Smooth muscle cell (in vitro differentiated cells): Measurements from ENCODE around the gene NDST3. TPM values are rescaled to one million over a fixed set of nuclear protein-coding genes. Genes with fewer than 3 reads are reported as not detected.
A peak's percentile ranks its signal among the peaks of the same experiment; 100 is the strongest.
"Not testable (repeated sequence)": the region's sequence is repeated elsewhere in the genome, so short reads cannot be mapped to it uniquely, and the experiment has no call there.

Source experiments
- DNase-seq: peaks from one replicate; lab custom pipeline; 2025; ENCODE audit not compliant: unreplicated experiment; lab: John Stamatoyannopoulos, UW
- H2AFZ ChIP-seq: fragments of 200-600 bp; sonication (generic); 2 replicates; pipeline ENCODE4 v1.6.0; 2016; ENCODE audit warnings: antibody characterized with exemption, low read depth, mild to moderate bottlenecking
- H3F3A ChIP-seq: fragments of 200-600 bp; sonication (generic); 2 replicates; pipeline ENCODE4 v1.6.0; 2017; ENCODE audit warnings: antibody characterized with exemption, low read depth
- H3K27ac ChIP-seq: fragments of 200-600 bp; sonication (generic); 2 replicates; pipeline ENCODE4 v1.5.1; 2016; ENCODE audit warnings: low read depth, mild to moderate bottlenecking
- H3K27me3 ChIP-seq: fragments of 200-600 bp; sonication (generic); 2 replicates; pipeline ENCODE4 v1.6.1; 2016; ENCODE audit warnings: low read depth, mild to moderate bottlenecking
- H3K36me3 ChIP-seq: fragments of 200-600 bp; sonication (generic); 2 replicates; pipeline ENCODE4 v1.5.1; 2016; ENCODE audit warnings: low read depth
- H3K4me1 ChIP-seq: fragments of 200-600 bp; sonication (generic); 2 replicates; pipeline ENCODE4 v1.5.1; 2016; ENCODE audit warnings: low read depth
- H3K4me2 ChIP-seq: fragments of 200-600 bp; sonication (generic); 2 replicates; pipeline ENCODE4 v1.6.0; 2016; ENCODE audit warnings: mild to moderate bottlenecking
- H3K4me3 ChIP-seq: fragments of 200-600 bp; sonication (generic); 2 replicates; pipeline ENCODE4 v1.5.1; 2016; ENCODE audit warnings: mild to moderate bottlenecking
- H3K79me2 ChIP-seq: fragments of 200-600 bp; sonication (generic); 2 replicates; pipeline ENCODE4 v1.6.0; 2016; ENCODE audit warnings: low read depth, mild to moderate bottlenecking
- H3K9ac ChIP-seq: fragments of 200-600 bp; sonication (generic); 2 replicates; pipeline ENCODE4 v1.6.0; 2016; ENCODE audit warnings: low read depth
- H3K9me3 ChIP-seq: fragments of 200-600 bp; sonication (generic); replicated peaks from 2 replicates; pipeline ENCODE4 v1.5.1; 2016; ENCODE audit warnings: low read depth
- H4K20me1 ChIP-seq: fragments of 200-600 bp; sonication (generic); 2 replicates; pipeline ENCODE4 v1.6.0; 2016; ENCODE audit warnings: low read depth
- WGBS: methylation state at CpG from one replicate; pipeline ENCODE4 v1.1.7; 2016; ENCODE audit warnings: low lambda C conversion rate; 5-methylcytosine and 5-hydroxymethylcytosine counted together
- polyA plus RNA-seq: library from polyadenylated mRNA; unstranded; fragments of >200 nt; fragmentation: Nextera tagmentation; extraction: Ambion mirVana; gene quantifications from 2 replicates; pipeline ENCODE4 v1.2.1, GENCODE V29; 2016
- total RNA-seq: library from RNA; depleted of rRNA; stranded (reverse); fragments of >200 nt; gene quantifications from 2 replicates; pipeline ENCODE4 v1.2.3, GENCODE V29; 2014
- TF ChIP-seq, protein P1 (sequence below): fragments of 200-600 bp; sonication (generic); IDR thresholded peaks from 2 replicates; pipeline ENCODE4 v1.5.1; 2017; ENCODE audit warnings: borderline replicate concordance, mild to moderate bottlenecking, antibody characterized with exemption; ENCODE audit not compliant: insufficient read depth, poor library complexity, severe bottlenecking

The NDST3 gene
- total and polyA plus RNA-seq, 2 experiments from 2014 or later: 0.13 TPM; not detected in 1

DNA sequence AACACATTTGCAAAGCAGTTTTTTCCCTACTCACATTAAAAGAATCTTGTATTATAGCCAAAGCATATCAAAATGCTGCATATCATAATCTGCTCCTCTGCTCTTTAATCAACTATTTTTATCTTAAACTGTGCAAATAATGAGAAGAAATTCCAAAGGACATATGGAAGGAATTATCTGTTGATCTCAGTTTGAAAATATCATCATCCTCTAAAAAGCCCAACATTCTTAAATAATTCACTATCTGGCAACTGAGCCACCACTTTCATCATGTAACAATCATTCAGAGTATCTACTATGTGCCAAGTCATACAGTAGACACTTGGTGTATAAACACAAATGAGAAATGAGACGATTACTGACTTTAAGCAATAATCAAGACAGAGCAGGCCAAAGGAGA is 255.5 kb downstream of the NDST3 start:
- Histone ChIP-seq H2AFZ (no peak overlapping the region), H3F3A (no peaks in the 10 kb centered on the region), H3K9me3 (no peaks in the 10 kb centered on the region), H3K36me3 (no peaks in the 10 kb centered on the region), H3K4me1 (no peaks in the 10 kb centered on the region), H3K9ac (no peak overlapping the region), H3K4me3 (no peak overlapping the region), H3K27ac (peak overlapping the region; percentile 44), H3K27me3 (no peaks in the 10 kb centered on the region), H4K20me1 (no peaks in the 10 kb centered on the region), H3K79me2 (no peaks in the 10 kb centered on the region), H3K4me2 (peak overlapping the region; percentile 56)
- 29% methylated on average over 1 of the region's 1 CpG for WGBS
- TF ChIP-seq, protein P1, sequence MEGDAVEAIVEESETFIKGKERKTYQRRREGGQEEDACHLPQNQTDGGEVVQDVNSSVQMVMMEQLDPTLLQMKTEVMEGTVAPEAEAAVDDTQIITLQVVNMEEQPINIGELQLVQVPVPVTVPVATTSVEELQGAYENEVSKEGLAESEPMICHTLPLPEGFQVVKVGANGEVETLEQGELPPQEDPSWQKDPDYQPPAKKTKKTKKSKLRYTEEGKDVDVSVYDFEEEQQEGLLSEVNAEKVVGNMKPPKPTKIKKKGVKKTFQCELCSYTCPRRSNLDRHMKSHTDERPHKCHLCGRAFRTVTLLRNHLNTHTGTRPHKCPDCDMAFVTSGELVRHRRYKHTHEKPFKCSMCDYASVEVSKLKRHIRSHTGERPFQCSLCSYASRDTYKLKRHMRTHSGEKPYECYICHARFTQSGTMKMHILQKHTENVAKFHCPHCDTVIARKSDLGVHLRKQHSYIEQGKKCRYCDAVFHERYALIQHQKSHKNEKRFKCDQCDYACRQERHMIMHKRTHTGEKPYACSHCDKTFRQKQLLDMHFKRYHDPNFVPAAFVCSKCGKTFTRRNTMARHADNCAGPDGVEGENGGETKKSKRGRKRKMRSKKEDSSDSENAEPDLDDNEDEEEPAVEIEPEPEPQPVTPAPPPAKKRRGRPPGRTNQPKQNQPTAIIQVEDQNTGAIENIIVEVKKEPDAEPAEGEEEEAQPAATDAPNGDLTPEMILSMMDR: no peak
- no peak for DNase-seq

DNA sequence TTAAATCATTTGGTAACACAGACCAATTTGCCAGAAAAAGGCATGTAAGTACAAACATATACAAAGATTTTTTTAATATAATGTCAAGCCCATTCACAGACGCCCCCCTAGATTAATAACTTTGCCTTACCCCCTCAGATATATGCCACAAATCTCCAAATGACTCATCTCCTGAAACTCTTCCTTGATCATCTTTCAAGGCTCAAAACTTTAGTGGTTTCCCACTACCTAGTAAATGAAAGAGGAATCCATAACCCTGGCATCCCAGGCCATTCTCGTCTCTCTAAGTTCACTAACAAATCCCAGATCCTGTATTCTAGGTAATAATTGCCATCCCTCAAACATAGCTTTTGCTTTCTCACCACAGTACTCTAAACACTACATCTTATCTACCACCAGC is 256.7 kb downstream of the NDST3 start:
- Histone ChIP-seq H3K27me3 (no peaks in the 10 kb centered on the region), H4K20me1 (no peaks in the 10 kb centered on the region), H2AFZ (peak overlapping the region; percentile 4), H3K27ac (peak overlapping the region; percentile 44), H3K4me3 (no peak overlapping the region), H3K9ac (no peak overlapping the region), H3K4me1 (no peaks in the 10 kb centered on the region), H3K9me3 (no peaks in the 10 kb centered on the region), H3F3A (no peaks in the 10 kb centered on the region), H3K4me2 (peak overlapping the region; percentile 56), H3K36me3 (no peaks in the 10 kb centered on the region), H3K79me2 (no peaks in the 10 kb centered on the region)
- no peak for DNase-seq
- TF ChIP-seq, protein P1: no peak
- 35% methylated on average over 2 of the region's 2 CpGs for WGBS

DNA sequence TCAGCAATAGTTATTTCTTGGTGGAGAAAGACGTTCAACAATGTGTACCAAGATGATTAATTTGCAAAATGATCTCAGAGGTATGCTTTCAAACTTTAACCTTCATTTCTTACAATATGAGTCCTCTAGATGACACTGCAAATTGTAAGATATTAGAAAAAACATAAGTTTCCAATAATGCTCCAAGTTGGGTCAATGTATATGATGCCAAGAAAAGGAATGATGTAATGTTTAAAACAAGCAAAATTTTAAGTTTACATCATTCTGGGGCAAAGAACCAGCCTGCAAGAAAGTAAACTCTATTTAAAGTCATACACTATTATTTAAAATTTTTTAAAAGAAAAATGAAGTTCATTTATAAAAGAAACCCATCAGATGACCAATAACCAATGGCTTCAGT is 262.4 kb downstream of the NDST3 start:
- Histone ChIP-seq H3K9ac (no peak overlapping the region), H3K4me3 (no peak overlapping the region), H3F3A (no peaks in the 10 kb centered on the region), H4K20me1 (no peaks in the 10 kb centered on the region), H3K27ac (no peak overlapping the region), H3K79me2 (no peaks in the 10 kb centered on the region), H2AFZ (no peak overlapping the region), H3K9me3 (no peaks in the 10 kb centered on the region), H3K4me1 (no peaks in the 10 kb centered on the region), H3K4me2 (no peak overlapping the region), H3K27me3 (no peaks in the 10 kb centered on the region), H3K36me3 (no peaks in the 10 kb centered on the region)
- TF ChIP-seq, protein P1: no peak
- WGBS: 90% methylated on average over 1 of the region's 1 CpG
- no peak for DNase-seq

DNA sequence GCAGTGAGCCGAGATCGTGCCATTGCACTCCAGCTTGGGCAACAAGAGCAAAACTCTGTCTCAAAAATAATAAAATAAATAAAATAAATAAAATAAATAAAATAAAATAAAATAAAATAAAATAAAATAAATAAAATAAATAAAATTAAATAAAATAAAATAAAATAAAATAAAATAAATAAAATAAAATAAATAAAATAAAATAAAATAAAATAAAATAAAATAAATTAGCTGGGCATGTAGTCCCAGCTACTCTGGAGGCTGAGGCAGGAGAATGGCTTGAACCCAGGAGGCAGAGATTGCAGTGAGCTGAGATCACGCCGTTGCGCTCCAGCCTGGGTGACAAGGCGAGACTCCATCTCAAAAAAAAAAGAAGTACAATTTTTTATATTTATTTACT is 265.3 kb downstream of the NDST3 start:
- H3K4me3 ChIP-seq, H2AFZ ChIP-seq, H3K9me3 ChIP-seq, H3K9ac ChIP-seq, H4K20me1 ChIP-seq, H3K79me2 ChIP-seq, H3F3A ChIP-seq, DNase-seq, H3K27me3 ChIP-seq, H3K36me3 ChIP-seq, H3K27ac ChIP-seq, H3K4me1 ChIP-seq, H3K4me2 ChIP-seq: not testable (repeated sequence)
- 98% methylated on average over 6 of the region's 6 CpGs for WGBS
